Neuronal stem cell (in vitro differentiated cells): Measurements from ENCODE around the gene INPP5B.

ENCODE experiments used
- DNase-seq: peaks from one replicate; pipeline ENCODE4 v3.0.0-alpha.2; 2013; ENCODE audit warnings: low spot score
- H2AFZ ChIP-seq: one replicate; pipeline ENCODE4 v1.6.1; 2013; ENCODE audit warnings: mild to moderate bottlenecking, low read length, inconsistent platforms
- H2AK5ac ChIP-seq: 2 replicates; pipeline ENCODE4 v1.6.1; 2013; ENCODE audit warnings: low read depth, mild to moderate bottlenecking, inconsistent platforms, low read length, moderate library complexity, mixed read lengths
- H2BK120ac ChIP-seq: 2 replicates; pipeline ENCODE4 v1.6.1; 2013; ENCODE audit warnings: low read depth, mild to moderate bottlenecking, inconsistent platforms, low read length, moderate library complexity, mixed read lengths
- H2BK12ac ChIP-seq: one replicate; pipeline ENCODE4 v1.6.1; 2013; ENCODE audit warnings: low read length, inconsistent platforms
- H2BK15ac ChIP-seq: 2 replicates; pipeline ENCODE4 v1.6.1; 2013; ENCODE audit warnings: mild to moderate bottlenecking, low read length, inconsistent platforms, mixed read lengths
- H2BK5ac ChIP-seq: one replicate; pipeline ENCODE4 v1.6.1; 2013; ENCODE audit warnings: inconsistent platforms, mild to moderate bottlenecking, low read length, moderate library complexity
- H3K14ac ChIP-seq: one replicate; pipeline ENCODE4 v1.6.1; 2013; ENCODE audit warnings: low read length, inconsistent platforms
- H3K18ac ChIP-seq: 2 replicates; pipeline ENCODE4 v1.6.1; 2013; ENCODE audit warnings: low read length, inconsistent platforms
- H3K23ac ChIP-seq: 2 replicates; pipeline ENCODE4 v1.6.1; 2013; ENCODE audit warnings: low read depth, mild to moderate bottlenecking, mixed read lengths, low read length, inconsistent platforms; ENCODE audit not compliant: poor library complexity
- H3K27ac ChIP-seq: replicated peaks from 3 replicates; pipeline ENCODE4 v1.5.1; 2013; ENCODE audit warnings: low read length, inconsistent platforms
- H3K27me3 ChIP-seq, 3 experiments: 2 replicates each; pipeline ENCODE4 v1.6.1; 2013; ENCODE audit warnings: low read length in 3 of 3, mild to moderate bottlenecking in 2 of 3, inconsistent platforms in 1 of 3, low read depth in 1 of 3, mixed read lengths in 1 of 3, moderate library complexity in 1 of 3; ENCODE audit not compliant: control insufficient read depth in 3 of 3, insufficient read depth in 3 of 3
- H3K36me3 ChIP-seq, 2 donors: replicated peaks in 1 of 2; 2 replicates each; pipeline ENCODE4 v1.6.1; 2013; ENCODE audit warnings: low read length in 2 of 2; ENCODE audit not compliant: control insufficient read depth in 2 of 2, insufficient read depth in 2 of 2
- H3K4ac ChIP-seq: 2 replicates; pipeline ENCODE4 v1.6.1; 2013; ENCODE audit warnings: inconsistent platforms, mild to moderate bottlenecking, low read length, moderate library complexity
- H3K4me1 ChIP-seq, 2 donors: 1 replicate in 1 of 2; 2 replicates in 1 of 2; pipeline ENCODE4 v1.6.1; 2013; ENCODE audit warnings: low read length in 2 of 2, low read depth in 1 of 2; ENCODE audit not compliant: control insufficient read depth in 2 of 2, insufficient read depth in 1 of 2
- H3K4me2 ChIP-seq: one replicate; pipeline ENCODE4 v1.6.1; 2013; ENCODE audit warnings: mild to moderate bottlenecking, low read length, inconsistent platforms; ENCODE audit not compliant: insufficient read depth, poor library complexity, severe bottlenecking
- H3K4me3 ChIP-seq, 2 donors: 2 replicates each; pipeline ENCODE4 v1.5.1; 2013; ENCODE audit warnings: low read length in 2 of 2, mild to moderate bottlenecking in 2 of 2, inconsistent platforms in 1 of 2, moderate library complexity in 1 of 2
- H3K79me1 ChIP-seq: one replicate; pipeline ENCODE4 v1.6.1; 2013; ENCODE audit warnings: low read depth, mild to moderate bottlenecking, inconsistent platforms, low read length, moderate library complexity
- H3K9ac ChIP-seq: one replicate; pipeline ENCODE4 v1.6.1; 2013; ENCODE audit warnings: mild to moderate bottlenecking, low read depth, low read length, inconsistent platforms; ENCODE audit not compliant: poor library complexity
- H3K9me3 ChIP-seq, 2 donors: replicated peaks in 1 of 2; 2 replicates each; pipeline versions ENCODE3 to v1.6.1; 2013; ENCODE audit warnings: low read length in 2 of 2, mild to moderate bottlenecking in 2 of 2, inconsistent platforms in 1 of 2, low read depth in 1 of 2, mixed read lengths in 1 of 2, moderate library complexity in 1 of 2; ENCODE audit not compliant: control insufficient read depth in 2 of 2, insufficient read depth in 1 of 2
- H4K8ac ChIP-seq: one replicate; pipeline ENCODE4 v1.6.1; 2013; ENCODE audit warnings: low read depth, mild to moderate bottlenecking, inconsistent platforms, low read length, moderate library complexity
- H4K91ac ChIP-seq: one replicate; pipeline ENCODE4 v1.6.1; 2013; ENCODE audit warnings: low read length, low read depth, mild to moderate bottlenecking, inconsistent platforms; ENCODE audit not compliant: poor library complexity
- WGBS, 2 donors: extraction: QIAGEN DNeasy Blood & Tissue Kit; methylation state at CpG; one replicate each; pipeline ENCODE4 v1.1.7; 2013; ENCODE audit warnings: missing lambda C conversion rate in 2 of 2, mixed read lengths in 1 of 2; ENCODE audit not compliant: insufficient read length in 2 of 2, insufficient replicate concordance in 1 of 2; ENCODE audit errors: extremely low coverage in 2 of 2; 5-methylcytosine and 5-hydroxymethylcytosine counted together

The INPP5B gene

GRCh38 chr1:37872692-37873091, 74.2 kb downstream of the INPP5B start:
- Histone ChIP-seq H3K4ac (no peak overlapping the region), H2BK12ac (no peak overlapping the region), H3K23ac (no peak overlapping the region), H2BK15ac (no peak overlapping the region), H2BK120ac (no peak overlapping the region), H3K79me1 (peaks cover 2% of the 10 kb centered on the region), H3K18ac (no peak overlapping the region), H2BK5ac (no peak overlapping the region), H3K4me2 (no peak overlapping the region), H3K4me1 (no peaks in the 10 kb centered on the region), H3K4me3 (no peak overlapping the region), H3K36me3 (peaks cover 14 to 81% of the 10 kb centered on the region in 2 donors), H3K27me3 (no peaks in the 10 kb centered on the region), H3K27ac (no peak overlapping the region), H2AK5ac (no peak overlapping the region), H3K14ac (no peak overlapping the region), H3K9me3 (no peaks in the 10 kb centered on the region), H3K9ac (no peak overlapping the region), H4K91ac (no peak overlapping the region), H4K8ac (no peak overlapping the region), H2AFZ (no peak overlapping the region)
- WGBS, 2 donors, result no CpG with 5 or more reads among the region's 1 CpG
- DNase-seq, result no peak

- Histone ChIP-seq H3K23ac (no peak overlapping the region), H3K14ac (no peak overlapping the region), H3K9ac (no peak overlapping the region), H3K79me1 (peaks cover 2% of the 10 kb centered on the region), H2BK5ac (no peak overlapping the region), H2AFZ (no peak overlapping the region), H3K36me3 (peaks cover 17 to 75% of the 10 kb centered on the region in 2 donors), H3K27ac (no peak overlapping the region), H2BK120ac (no peak overlapping the region), H3K4me3 (no peak overlapping the region), H3K4me2 (no peak overlapping the region), H3K27me3 (no peaks in the 10 kb centered on the region), H3K9me3 (no peaks in the 10 kb centered on the region), H3K4ac (no peak overlapping the region), H2BK15ac (no peak overlapping the region), H2BK12ac (no peak overlapping the region), H4K91ac (no peak overlapping the region), H3K18ac (no peak overlapping the region), H3K4me1 (no peaks in the 10 kb centered on the region), H4K8ac (no peak overlapping the region), H2AK5ac (no peak overlapping the region)
- no peak for DNase-seq
- no CpG with 5 or more reads among the region's 2 CpGs for WGBS, 2 donors
Measured at GRCh38 chr1:37868466-37868865, 78.4 kb downstream of the INPP5B start.

GRCh38 chr1:37867784-37868183, 79.1 kb downstream of the INPP5B start:
- Histone ChIP-seq H3K27me3 (no peaks in the 10 kb centered on the region), H3K36me3 (peaks cover 15 to 68% of the 10 kb centered on the region in 2 donors)
- no peak for DNase-seq

GRCh38 chr1:37866491-37866890, 80.4 kb downstream of the INPP5B start:
- Histone ChIP-seq H3K9me3 (no peaks in the 10 kb centered on the region), H4K8ac (no peak overlapping the region), H3K4ac (no peak overlapping the region), H3K4me3 (no peak overlapping the region), H2AK5ac (no peak overlapping the region), H3K4me2 (no peak overlapping the region), H2BK12ac (no peak overlapping the region), H3K4me1 (no peaks in the 10 kb centered on the region), H2BK120ac (no peak overlapping the region), H3K23ac (no peak overlapping the region), H3K79me1 (peaks cover 2% of the 10 kb centered on the region), H2BK15ac (no peak overlapping the region), H4K91ac (no peak overlapping the region), H2AFZ (no peak overlapping the region), H3K27me3 (no peaks in the 10 kb centered on the region), H3K9ac (no peak overlapping the region), H2BK5ac (no peak overlapping the region), H3K36me3 (peaks cover 14 to 64% of the 10 kb centered on the region in 2 donors), H3K18ac (no peak overlapping the region), H3K14ac (no peak overlapping the region), H3K27ac (no peak overlapping the region)
- WGBS, 2 donors, result no CpG with 5 or more reads among the region's 1 CpG
- no peak for DNase-seq

More at GRCh38 chr1:37867784-37868183, 79.1 kb downstream of the INPP5B start:
- Histone ChIP-seq H3K4me1 (no peaks in the 10 kb centered on the region), H3K9me3 (no peaks in the 10 kb centered on the region), H2BK15ac (no peak overlapping the region), H4K91ac (no peak overlapping the region), H3K9ac (no peak overlapping the region), H3K27ac (no peak overlapping the region), H3K4me2 (no peak overlapping the region), H3K14ac (no peak overlapping the region), H2AK5ac (no peak overlapping the region), H2BK12ac (no peak overlapping the region), H2BK120ac (no peak overlapping the region), H3K23ac (no peak overlapping the region), H3K4ac (no peak overlapping the region), H4K8ac (no peak overlapping the region), H2AFZ (no peak overlapping the region), H3K79me1 (peaks cover 2% of the 10 kb centered on the region), H2BK5ac (no peak overlapping the region), H3K4me3 (no peak overlapping the region), H3K18ac (no peak overlapping the region)
- no CpG with 5 or more reads among the region's 6 CpGs for WGBS, 2 donors
